NCI-H1694 (cell line): ENCODE results near the gene CORO1C.

Source experiments
- DNase-seq: peaks from one replicate; lab custom pipeline; 2025; lab: John Stamatoyannopoulos, UW

Gene CORO1C

DNA sequence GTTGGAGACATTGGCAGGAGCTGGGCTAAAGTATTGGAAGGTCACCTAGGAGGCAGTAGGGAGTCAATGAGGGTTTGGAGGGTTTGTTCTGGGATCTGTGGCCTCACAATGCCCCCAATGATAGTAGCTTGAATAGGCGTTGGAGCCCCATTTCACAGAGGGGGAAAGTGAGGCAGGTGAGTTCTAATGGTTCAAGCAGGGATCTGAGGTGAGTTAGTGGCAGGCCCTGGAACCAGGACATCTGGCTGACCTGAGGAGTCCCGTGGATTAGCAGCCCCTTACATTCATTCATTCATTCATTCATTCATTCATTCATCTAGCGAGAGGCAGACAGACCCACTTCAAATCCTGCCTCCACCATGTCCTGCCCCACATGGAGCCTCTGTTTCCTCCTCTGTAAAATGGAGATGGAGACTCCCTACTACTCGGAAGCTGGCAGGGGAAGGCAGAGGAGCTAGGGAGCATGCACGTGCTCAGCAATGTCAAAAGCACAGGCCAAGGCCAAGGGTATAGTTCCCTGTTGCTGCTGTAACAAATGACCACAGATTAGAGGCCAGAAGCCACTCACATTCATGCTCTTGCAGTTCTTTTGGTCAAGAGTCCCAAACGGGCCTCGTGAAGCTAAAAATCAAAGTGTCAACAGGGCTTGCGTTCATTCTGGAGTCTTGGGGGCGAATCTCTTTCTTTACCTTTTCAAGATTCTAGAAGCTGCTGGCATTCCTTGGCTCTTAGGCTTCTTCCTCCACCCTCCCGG is 131.2 kb downstream of the CORO1C start:
- no peak for DNase-seq

DNA sequence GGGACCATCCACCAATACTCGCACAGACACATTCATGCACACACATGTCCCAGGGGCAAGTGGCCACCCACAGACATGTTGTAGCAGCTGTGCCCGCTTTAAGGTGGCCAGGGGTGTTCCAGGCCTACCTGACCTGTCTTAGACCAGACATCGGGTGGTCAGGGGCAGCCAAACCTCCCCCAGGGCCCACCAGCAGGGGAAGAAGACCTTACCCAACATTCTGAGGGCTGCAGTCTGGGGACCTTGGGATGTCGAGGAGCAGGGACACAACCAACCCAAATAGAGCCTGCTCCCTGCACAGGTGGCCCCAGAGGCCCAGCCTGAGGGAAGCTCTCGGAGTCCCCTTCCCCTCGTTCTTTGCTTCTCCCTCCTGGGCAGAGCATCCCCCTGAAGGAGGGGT is 131.8 kb downstream of the CORO1C start:
- DNase-seq, result no peak

DNA sequence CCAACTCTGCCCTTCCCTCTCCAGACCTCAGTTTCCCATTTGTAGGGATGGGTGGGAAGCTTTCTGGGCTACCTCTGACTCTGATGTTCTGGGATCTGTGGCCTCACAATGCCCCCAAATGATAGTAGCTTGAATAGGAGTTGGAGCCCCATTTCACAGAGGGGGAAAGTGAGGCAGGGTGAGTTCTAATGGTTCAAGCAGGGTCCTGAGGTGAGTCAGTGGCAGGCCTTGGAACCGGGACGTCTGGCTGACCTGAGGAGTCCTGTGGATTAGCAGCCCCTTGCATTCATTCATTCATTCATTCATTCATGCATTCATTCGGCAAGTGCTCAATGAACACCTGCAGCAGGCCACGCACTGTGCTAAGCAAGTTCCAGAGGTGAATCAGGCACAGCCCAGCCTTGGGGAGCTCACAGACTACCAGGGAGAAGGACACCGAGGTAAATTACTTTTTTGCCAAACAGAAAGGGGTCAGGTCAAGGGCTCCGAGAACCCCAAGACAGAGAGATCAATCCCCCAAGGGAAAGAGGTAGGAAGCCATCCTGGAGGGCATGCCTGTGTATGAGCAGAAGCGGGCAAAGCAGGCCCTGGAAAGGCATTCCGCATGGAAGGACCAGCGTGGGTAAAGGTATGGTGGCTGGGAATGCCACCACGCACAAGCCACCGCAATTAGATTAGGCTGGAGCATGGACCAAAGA is 132.6 kb downstream of the CORO1C start:
- DNase-seq, result no peak

DNA sequence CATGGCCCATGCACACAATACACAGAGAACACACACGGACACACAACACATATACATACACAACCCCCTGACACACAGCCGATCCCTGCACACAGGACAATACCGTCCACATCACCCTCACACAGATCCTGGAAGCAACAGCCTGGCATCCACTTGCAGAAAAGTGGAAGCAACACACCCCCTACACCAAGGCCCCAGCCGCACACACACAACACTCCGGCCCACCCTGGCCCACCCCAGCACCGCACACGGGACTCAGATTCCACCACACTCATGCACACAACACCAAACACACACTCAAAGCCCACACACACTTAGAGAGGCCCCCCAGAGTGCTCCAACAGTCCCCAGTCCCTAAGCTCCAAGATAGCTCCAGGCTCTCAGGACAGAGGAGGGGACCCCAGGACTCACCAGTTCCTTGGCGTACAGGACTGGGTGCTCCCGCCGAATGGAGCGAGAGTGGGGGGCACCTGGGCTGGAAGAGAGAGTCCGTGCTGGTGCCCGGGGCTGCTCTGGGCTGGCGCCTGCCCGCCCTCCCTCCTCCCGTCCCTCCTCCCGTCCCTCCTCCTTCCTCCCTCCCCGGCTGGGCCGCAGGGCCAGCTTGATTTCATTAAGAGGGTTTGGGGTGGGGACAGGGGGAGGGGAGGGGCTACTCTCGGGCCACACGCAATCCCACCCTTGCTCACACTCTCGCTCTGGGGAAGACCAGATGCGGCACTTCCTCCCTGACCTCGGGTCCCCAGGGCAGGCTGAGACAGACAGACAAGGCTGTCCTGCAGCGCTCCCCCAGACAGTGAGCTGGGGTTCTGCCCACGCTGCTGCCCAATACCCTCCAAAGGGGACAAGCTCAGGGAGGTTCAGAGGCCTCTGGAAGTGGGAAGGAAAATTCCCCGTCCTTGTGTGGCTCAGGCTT is 133.5 kb downstream of the CORO1C start, which contains the start of gene TMEM119:
Gene TMEM119, minus strand, starts transcription at position 526 of the 913 bp plus-strand sequence. CDS start 5,701 bp downstream, outside the sequence.
- no peak for DNase-seq

DNA sequence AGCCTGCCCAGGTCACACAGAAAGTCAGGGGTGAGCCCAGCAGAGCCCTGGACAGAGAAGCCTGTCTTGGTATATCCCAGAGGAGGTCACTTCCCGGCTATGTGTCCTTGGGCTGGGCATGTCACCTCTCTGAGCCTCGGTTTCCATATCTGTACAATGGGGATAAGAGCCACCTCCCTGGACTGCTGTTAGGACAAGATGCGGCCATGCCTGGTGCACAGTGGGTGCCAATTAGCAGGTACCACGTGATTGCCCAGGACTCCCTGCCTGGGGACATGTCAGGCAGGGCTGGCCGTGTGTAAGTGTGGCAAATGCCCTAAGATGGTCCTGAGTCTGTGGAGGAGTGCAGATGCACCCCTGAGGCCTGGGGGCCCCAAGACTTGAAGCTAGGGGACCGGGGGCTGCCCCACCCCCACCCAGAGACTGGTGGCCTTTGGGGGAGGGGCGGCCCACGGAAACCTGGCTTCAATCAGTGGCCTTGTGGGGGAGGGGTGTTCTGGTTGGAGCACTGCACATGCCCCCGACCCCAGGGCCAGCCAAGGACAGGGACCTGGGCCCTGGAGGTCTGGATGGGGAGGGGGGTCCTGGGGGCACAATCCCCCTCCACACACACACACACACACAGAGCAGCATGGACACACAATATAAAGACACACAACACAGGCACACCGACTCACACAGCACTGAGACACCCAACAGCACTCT is 134.3 kb downstream of the CORO1C start:
- no peak for DNase-seq

DNA sequence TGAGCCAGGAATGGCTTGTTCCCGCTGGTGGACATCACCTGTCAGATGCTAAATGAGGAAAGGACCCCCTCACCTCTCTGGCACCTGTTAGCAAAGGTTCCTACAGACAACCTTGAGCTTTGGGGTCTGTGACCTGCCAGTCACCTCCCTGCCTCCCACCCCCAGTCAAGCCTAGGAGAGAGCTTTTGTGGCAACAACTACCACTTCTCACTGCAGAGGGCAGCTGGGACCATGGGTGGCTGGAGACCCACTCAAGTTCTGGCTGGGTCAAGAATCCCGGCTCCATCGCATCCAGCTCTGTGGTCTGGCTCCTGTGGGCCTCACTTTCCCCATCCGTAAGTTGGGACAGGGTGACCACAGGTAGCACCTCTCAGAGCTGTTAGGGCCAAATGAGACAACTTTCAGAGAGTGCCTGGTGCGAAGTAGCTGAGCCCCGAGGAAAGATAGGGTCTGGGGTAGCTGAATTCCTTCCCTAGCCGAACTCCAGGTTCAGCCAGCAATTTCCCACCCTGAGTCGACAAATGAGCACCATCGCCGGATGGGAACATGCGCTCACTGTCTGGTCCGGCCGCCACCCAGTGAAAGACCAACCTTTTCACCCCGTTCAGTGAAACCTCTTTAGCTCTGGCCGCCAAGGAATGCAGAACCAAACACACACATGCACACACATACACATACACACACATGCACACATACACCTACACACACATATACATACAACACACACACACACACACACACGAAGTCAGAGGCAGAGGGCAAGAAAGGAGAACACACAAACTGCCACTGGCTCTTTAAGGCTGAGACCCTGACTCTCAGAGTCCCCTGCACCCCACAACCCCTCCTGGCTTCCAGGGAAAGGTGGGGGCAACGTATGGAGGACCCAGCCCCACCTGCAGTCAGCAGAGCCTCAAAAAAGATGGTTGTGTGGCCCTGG is 135.3 kb downstream of the CORO1C start:
- DNase-seq, result no peak
